Epithelial cell of esophagus (primary cell): ENCODE data around the gene KCNJ15.

ENCODE experiments used
- DNase-seq: peaks from one replicate; pipeline ENCODE4 v3.0.0; 2010; ENCODE audit warnings: low read depth
- H3K4me3 ChIP-seq: 2 replicates; pipeline ENCODE4 v1.5.1; 2011; ENCODE audit warnings: mild to moderate bottlenecking, low read length, control low read depth
- CTCF ChIP-seq: IDR thresholded peaks from 2 replicates; pipeline ENCODE4 v1.5.1; 2011; ENCODE audit warnings: low read depth, mild to moderate bottlenecking, low read length, control low read depth, inconsistent platforms; ENCODE audit not compliant: insufficient read depth; ENCODE audit errors: missing control alignments

KCNJ15 gene

GRCh38 chr21:38341546-38342012, 84.8 kb downstream of the KCNJ15 start:
- no peak for DNase-seq
- no peak overlapping the region for H3K4me3 ChIP-seq
- TF ChIP-seq CTCF = no peak

- no peak for TF ChIP-seq CTCF
- DNase-seq = peak; percentile 13
- no peak overlapping the region for H3K4me3 ChIP-seq
These were observed 85.9 kb downstream of the KCNJ15 start for GRCh38 chr21:38342739-38343138.

- DNase-seq = peak; percentile 61
- no peak overlapping the region for H3K4me3 ChIP-seq
- no peak for TF ChIP-seq CTCF
These were observed 86.9 kb downstream of the KCNJ15 start for GRCh38 chr21:38343691-38344090.

GRCh38 chr21:38346286-38346685, 89.5 kb downstream of the KCNJ15 start:
- no peak overlapping the region for H3K4me3 ChIP-seq
- no peak for TF ChIP-seq CTCF
- DNase-seq = peak; percentile 38

- TF ChIP-seq CTCF = no peak
- no peak for DNase-seq
- no peak overlapping the region for H3K4me3 ChIP-seq
These were observed 92.4 kb downstream of the KCNJ15 start for GRCh38 chr21:38349111-38349746.

GRCh38 chr21:38349977-38350376, 93.2 kb downstream of the KCNJ15 start:
- H3K4me3 ChIP-seq = no peak overlapping the region
- no peak for DNase-seq
- TF ChIP-seq CTCF = no peak

GRCh38 chr21:38350684-38351083, 93.9 kb downstream of the KCNJ15 start:
- TF ChIP-seq CTCF = no peak
- no peak for DNase-seq
- no peak overlapping the region for H3K4me3 ChIP-seq
